HG03097 (cell line): ENCODE data around the gene ADAMTSL4.
A peak's percentile ranks its signal among the peaks of the same experiment; 100 is the strongest.

ENCODE experiments used
- ATAC-seq: cut with Tn5 transposase; IDR thresholded peaks from one replicate; pipeline ENCODE4 v1.9.1; 2021; ENCODE audit not compliant: unreplicated experiment, low FRiP score

Gene ADAMTSL4

DNA sequence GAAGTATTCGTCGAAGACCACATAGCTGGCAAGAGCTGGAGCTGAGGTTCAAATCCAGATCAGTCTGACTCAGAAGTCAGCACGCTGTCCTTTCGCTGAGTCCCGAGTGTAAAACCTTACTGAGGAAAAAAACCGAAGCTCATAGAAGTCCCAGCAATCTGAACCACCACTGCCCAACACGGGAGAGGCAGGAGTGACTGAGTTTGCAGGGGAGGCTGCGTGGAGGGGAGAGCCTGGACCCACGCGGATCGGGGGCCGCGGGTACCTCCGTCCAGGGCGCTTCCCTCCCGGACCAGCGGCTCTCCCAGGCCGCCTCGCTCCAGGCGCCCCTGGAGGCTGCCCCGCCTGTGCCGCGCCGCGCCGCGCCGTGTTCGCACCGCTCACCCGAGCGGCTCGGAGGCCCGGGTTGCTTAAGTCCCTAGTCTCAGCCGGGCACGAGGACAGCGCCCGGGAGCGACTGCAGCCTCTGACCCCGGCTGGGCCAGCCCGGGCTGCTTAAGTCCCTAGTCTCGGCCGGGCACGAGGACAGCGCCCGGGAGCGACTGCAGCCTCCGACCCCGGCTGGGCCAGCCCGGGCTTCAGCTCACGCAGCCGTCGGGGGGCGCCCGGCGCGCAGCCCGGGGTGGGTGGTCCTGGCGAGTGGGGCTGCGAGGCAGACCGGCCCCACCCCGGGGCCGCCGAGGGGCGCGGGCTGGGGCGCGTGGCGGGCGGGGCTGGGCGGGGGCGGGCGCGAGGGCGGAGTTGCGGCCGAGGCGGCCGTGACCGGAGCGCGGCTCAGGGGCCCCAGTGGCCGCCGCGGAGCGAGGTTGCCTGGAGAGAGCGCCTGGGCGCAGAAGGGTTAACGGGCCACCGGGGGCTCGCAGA, at the start of gene ADAMTSL4:
ADAMTSL4 (plus strand) TSS at position 777 of the 864 bp plus-strand sequence. CDS start 2,881 bp downstream, outside the sequence.
- no peak for ATAC-seq

DNA sequence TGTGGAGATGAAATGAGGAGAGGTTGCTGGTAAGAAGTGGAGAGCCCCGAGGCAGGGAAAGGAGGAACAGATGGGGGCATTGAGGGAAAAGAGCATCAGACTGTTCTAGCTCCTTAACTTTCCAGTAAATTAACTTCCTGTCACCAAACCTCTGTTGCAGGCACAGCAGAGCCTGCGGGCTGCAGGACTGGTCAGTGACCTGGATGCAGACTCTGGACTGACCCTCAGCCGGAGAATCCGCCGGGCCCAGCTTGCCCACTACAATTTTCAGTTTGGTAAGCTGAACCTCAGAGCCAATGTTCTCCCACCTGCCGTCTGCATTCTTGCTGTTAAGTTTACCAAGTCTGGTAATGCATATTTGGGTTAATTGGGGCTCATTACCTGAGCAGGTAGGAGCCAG, 43.8 kb upstream of the ADAMTSL4 start:
- no peak for ATAC-seq

DNA sequence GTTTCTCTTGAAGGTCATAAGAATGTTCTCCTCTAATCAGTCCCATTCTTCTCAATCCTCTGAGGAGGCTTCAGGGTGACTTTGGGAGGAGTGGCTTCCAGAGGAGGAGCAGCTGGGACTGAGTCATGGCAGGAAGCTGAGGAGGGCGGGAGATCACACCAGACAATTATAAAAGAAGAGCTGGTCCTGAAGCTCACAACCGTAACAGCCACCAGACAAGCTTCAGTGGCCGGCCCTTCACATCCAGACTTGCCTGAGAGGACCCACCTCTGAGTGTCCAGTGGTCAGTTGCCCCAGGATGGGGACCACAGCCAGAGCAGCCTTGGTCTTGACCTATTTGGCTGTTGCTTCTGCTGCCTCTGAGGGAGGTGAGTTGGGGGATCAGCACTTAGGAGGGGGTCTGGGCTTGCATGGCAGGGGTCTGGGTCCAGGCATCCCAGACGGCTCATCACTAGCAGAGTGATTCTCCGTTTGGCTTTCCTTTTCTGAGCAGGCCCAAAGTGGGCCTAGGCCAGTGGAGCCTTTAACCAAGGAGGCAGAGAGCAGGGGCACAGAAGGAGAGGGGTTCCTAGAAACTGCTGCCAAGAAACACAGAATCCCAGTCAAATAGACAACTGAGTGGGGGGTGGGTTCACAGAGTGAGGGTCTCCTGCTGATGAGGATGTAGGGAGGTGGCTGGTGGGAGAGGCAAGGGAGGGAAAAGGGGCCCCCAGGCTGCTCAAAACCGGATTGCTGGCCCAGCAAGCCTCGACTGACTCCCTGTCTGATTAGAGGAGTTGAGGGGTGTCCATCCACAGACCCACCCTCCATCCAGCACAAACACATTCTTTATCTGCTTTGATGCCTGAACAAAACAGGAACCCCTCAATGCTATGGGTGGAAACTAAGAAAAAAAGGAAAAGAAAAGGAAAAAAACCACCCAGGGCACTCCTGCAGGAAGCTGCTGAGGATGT, 41.0 kb upstream of the ADAMTSL4 start, which contains the start of gene ECM1:
ECM1 (plus strand) TSS at position 198 of the 953 bp plus-strand sequence; CDS start at position 299, 101 bp downstream.
- no peak for ATAC-seq

DNA sequence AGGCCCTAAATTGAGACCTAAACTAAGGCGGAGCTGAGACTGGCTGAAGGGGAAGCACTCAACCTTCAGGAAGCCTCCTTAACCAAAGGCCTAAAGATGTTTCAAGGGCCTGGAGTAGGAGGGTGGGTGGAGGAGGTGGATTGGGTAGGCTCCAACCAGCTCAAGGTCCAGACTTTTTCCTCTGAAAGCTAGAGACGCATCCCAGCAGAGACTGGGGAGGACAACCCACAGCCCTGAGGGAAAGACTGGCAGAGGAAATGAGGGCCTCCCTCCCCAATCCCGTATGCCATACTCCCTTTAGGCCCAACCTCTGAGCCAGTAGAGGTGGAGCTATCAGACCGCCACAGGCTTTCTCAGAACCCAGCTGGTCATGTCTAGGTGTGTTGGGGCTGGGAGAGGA, 40.2 kb upstream of the ADAMTSL4 start:
- ATAC-seq: no peak

DNA sequence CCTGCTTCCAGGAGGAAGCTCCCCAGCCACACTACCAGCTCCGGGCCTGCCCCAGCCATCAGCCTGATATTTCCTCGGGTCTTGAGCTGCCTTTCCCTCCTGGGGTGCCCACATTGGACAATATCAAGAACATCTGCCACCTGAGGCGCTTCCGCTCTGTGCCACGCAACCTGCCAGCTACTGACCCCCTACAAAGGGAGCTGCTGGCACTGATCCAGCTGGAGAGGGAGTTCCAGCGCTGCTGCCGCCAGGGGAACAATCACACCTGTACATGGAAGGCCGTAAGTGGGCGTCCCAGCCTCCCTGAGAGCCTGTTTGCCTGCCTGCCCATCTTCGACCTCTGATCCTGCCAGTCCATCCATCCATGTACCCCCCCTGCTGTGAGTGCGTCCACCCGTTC, 37.7 kb upstream of the ADAMTSL4 start:
- ATAC-seq: no peak

DNA sequence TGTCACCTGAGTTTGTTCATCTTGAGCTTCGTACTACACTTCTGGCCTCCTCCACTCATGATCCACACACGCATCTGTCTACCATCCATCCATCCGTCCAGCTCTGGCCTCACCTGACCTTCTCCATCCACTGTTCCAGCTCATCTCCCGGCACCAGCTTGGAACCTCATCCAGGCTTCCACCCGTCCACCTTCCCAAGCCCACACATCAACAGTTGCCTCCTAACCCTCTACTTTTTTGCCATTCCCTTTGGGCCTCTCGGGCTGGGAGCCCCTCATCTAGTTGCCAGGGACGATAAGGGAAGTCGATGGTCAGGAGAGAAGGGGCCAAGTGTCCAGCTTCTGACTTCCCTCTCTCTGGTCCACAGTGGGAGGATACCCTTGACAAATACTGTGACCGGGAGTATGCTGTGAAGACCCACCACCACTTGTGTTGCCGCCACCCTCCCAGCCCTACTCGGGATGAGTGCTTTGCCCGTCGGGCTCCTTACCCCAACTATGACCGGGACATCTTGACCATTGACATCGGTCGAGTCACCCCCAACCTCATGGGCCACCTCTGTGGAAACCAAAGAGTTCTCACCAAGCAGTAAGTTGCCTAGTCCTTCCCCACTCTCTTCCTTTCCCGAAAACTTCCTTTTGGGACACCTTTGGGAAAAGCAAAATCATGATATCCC, 37.1 kb upstream of the ADAMTSL4 start:
- ATAC-seq: no peak

DNA sequence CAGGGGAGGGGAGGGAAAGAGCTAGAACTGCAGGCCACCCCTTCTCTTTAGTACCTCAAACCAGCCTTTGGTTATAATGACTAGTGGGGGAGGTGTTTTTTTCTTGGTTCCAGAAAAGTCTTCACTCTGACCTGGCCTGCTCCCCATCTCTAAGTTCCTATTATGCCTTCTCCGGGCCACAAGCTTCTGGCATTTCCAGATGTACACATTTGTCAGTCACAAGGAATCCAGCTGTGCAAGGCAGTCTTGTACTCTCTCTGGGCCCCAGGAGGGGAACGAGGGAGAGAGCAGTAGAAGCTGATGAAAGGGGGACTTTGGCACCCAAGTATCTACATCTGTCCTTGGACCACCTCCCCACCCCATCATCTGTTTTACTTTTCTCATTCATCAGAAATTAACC, 36.4 kb upstream of the ADAMTSL4 start:
- no peak for ATAC-seq

DNA sequence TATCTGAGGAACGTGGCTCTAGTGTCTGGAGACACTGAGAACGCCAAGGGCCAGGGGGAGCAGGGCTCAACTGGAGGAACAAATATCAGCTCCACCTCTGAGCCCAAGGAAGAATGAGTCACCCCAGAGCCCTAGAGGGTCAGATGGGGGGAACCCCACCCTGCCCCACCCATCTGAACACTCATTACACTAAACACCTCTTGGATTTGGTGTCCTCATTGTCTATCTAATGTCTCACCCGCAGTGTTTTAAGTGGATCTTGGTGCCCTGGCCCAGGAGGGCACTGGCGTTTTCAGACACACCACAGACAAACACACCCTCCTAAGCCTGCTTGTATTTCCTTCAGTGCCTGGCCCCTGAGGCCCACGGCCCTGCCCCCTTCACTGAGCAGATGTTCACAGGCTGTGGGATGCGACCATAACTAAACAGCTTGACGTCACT, 35.8 kb upstream of the ADAMTSL4 start:
- no peak for ATAC-seq

DNA sequence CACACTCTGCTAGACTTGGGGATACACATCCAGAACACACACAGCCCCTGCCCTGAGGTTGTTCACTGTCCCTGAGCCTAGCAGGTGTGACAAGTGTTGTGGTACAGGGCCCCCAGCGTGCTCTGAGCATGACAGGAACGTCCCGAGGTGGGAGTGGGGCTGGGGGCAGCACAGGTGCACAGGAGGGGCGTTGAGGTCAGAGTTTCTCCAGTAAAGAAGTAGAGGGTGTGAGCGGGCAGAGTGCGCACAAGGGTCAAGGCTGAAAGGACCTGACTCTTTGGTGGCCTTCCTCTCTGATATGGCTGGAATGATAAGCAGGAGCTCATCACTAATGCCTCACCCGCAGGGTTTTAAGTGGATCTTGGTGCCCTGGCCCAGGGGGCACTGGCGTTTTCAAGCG, 34.9 kb upstream of the ADAMTSL4 start:
- ATAC-seq: no peak

DNA sequence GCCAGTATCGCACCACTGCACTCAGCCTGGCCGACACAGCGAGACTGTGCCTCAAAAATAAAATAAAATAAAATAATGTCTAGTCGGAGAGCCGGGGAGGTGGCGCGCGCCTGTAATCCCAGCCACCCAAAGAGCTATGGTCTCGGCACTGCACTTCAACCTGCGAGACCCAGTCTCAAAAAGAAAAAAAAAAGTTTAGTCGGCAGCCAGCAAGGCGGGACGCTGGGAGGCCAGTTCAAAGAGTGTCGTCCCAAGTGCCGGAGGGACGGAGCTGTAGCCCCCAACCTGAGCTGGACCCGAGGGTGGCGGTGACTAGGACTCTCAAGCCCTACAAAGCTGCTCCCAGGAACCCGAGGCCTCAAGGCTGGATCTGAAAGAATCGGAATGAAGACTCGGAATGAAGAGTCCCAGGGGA, 34.3 kb upstream of the ADAMTSL4 start:
- no peak for ATAC-seq

DNA sequence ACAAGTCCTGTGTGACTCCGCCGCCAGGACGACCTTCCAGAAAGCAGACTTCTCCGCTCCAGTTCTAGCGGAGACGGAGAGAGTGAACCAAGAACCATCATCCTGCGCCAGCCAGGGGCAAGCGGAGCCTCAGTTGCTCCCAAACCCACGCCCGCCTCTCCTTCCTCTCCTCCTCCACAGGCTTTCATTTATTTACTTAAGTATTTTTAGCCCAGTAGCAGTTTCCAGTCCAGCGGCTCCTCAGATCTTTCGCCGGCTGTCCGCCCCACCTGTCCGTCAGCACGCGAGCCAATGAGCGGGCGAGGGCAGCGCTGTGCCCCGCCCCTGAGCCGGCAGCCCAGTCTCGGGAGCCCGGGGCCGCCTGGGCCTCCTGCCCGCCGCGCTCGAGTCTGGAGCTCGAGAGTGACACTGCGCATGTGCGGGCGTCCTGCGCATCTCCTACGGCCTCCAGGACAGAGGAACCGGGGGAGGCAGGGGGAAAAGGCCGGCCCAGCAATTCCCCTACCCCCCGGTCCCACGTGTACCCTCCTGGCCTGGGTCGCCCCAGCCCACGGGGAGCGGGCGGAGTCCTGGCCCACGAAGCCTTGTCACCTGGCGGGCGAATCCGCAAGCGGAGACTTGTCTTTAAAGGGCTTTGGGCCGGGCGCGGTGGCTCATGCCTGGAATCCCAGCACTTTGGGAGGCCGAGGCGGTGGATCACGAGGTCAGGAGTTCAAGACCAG, 33.7 kb upstream of the ADAMTSL4 start, which contains the start of gene FALEC:
FALEC (plus strand) TSS at position 425 of the 722 bp plus-strand sequence.
- peak; percentile 98 for ATAC-seq

DNA sequence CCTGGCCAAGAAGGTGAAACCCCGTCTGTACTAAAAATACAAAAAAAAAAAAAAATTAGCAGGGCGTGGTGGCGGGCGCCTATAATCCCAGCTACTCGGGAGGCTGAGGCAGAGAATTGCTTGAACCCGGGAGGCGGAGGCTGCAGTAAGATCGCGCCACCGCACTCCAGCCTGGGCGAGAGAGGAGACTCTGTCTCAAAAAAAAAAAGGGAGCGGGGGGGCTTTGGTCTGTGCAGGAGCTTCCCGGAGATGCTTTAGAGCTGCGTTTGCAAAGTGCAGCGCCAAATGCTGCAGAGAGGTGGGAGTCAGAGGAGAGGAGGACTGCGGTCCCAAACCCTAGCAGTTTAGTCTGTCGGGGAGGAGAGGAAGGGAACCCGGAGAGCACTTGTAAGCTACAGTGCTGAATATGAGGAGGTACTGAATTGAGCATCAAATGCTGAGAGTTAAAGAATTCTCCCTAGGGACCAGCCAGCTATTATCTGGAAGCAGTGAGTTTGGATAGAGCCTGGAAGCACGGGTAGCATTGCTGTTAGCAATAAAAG, 33.1 kb upstream of the ADAMTSL4 start:
- ATAC-seq: no peak

DNA sequence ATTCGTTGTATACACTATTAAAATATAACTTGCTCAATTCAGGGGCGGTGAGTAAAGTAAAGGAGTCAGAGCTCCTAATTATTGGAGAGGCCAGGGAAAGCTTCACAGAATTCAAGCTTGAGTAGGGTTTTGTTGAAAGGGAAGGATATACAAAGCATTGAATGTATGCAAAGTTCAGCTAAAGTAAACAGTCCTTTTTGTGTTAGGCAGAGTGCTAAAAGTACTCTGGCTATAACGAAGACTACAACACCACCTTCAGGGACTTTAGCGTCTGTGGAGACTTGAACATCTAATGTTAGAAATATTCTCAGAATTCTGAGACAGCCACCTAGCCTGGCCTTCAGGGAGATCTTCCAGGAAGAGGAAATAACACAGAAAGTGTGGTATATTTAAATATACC, 32.6 kb upstream of the ADAMTSL4 start:
- ATAC-seq: no peak

DNA sequence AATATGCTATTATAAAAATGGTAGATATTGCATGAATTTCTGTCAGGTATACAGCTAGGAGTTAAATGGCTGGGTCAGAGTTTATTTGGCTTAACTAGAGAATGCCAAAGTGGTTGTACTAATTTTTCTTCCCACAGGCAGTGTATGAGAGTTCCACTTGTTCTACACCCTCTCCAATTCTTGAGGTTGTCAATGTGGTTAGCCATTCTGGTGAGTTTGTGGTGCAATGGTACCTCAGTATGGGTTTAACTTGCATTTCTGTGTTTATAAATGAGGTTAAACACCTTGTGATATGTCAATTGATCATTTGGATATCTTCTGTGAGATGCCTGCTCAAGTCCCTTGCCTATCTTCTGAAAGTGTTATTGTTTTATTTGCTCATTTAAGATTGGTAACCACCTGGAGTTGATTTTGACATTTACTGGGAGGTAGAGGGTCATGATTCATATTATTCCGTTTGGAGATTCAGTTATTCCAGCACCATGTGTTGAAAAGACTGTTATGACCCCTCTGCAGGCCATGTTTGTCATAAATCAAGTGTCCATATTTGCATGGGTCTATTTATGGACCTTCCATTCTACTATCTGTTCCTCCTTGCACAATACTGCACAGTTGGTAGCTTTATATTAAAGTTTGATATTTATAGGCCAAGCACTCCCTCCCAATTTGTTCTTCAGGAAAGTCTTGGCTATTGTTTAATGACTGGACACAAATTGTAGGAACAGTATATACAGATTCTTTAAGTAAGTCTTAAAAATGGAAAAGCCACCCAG, 27.8 kb upstream of the ADAMTSL4 start:
- ATAC-seq: no peak

DNA sequence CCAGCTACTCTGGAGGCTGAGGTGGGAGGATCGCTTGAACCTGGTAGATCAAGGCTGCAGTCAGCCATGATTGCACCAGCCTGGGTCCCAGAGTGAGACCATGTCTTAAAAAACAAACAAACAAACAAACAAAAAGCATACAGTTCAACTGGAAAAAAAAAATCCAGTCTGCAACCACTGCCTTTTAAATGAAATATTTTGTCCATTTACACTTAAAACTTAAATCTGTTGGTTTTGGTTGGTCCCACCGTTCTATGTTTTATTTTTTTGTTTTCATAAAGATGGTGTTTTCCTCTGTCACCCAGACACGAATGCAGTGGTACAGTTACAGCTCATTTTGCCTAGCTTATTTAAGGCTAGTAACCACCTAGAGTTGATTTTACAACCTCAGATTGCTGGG, 23.9 kb upstream of the ADAMTSL4 start:
- no peak for ATAC-seq

DNA sequence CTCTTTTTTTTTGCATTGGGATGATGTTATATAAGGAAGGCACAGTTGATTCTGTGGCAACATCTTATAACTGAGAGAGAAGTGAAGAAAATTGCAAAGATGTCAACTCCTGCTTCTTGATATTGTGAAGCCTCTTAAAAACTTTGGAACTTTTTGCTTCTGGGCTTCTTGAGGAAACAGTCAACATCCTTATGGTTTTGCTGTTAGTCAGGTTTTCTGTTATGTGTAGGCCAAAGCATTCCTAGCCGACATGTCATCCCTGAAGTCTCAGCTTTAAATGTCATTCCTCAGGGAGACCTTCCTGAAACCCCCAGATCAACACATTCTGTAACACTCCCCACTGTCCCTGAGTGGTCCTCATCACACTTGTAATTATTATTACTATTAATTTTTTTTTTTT, 21.0 kb upstream of the ADAMTSL4 start:
- no peak for ATAC-seq

DNA sequence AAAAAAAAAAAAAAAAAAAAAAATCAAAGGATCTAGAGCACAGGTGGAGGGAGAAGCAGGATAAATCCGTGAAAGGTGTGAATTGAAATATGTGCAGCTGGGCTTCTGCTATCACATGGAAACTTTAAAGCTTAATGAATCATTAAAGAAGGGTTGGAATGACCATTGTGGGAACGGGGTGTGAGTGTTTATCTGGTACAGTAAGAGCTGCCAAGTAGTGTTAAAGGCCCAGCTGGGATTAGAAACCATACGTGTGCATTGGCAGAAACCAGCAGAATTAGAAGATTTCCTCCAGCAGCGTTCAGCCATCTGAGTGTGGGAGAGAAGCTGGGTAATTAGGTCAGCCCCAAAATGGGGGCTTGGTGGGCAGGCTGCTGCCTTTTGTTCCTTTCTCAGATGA, 20.2 kb upstream of the ADAMTSL4 start:
- no peak for ATAC-seq

DNA sequence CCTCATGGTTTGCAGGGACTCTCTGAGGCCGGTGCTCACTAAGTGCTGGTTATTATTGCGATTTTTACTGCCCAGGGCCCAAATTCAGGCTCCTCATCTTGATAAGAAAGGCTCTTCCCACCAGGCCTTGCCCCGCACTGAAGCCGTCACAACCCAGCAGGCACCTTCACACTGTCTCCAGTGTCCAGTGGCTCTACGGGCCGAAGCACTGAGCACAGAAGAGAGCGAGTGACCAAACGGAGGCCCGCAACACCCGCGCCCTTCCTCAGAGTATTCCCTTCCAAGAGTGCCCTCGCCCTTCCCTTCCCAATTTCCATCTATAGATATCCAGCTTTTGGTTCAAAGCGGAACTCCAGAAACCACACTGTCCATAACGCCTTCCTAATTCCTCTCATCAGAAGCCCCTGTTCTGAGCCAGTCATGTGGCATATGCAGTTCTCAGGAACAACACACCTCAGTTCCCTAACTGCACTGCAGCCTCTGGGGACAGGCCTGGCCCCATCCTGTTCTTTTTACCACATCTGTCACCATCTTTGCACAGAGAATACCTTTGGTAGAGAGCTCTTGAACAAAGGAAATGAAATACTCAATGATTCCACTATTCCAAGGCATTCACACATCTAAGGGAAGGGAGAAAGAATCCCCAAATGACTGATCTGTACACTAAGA, 18.6 kb upstream of the ADAMTSL4 start:
- ATAC-seq: no peak
